Neutrophil (primary cell): Measurements from ENCODE around the gene EGFL7.
"Not testable (repeated sequence)": the region's sequence is repeated elsewhere in the genome, so short reads cannot be mapped to it uniquely, and the experiment has no call there.

Experiments
- H3K27ac ChIP-seq: fragments of 200-600 bp; sonication (generic); 2 replicates; pipeline ENCODE4 v1.5.1; 2016; ENCODE audit warnings: mild to moderate bottlenecking, moderate library complexity
- H3K27me3 ChIP-seq: fragments of 200-600 bp; sonication (generic); 2 replicates; pipeline ENCODE4 v1.6.0; 2016; ENCODE audit warnings: mild to moderate bottlenecking
- H3K36me3 ChIP-seq: fragments of 200-600 bp; sonication (generic); 2 replicates; pipeline ENCODE4 v1.5.1; 2017
- H3K4me1 ChIP-seq, 2 experiments: fragments of 200-600 bp in 1 of 2; sonication (generic) in 1 of 2; 1 replicate in 1 of 2; 2 replicates in 1 of 2; pipeline versions ENCODE4 v1.5.1 to v1.6.1; 2013 to 2016; ENCODE audit warnings: low read depth in 1 of 2, low read length in 1 of 2, mild to moderate bottlenecking in 1 of 2, moderate library complexity in 1 of 2; ENCODE audit not compliant: control insufficient read depth in 1 of 2, insufficient read depth in 1 of 2
- H3K4me3 ChIP-seq, 2 experiments: fragments of 200-600 bp in 1 of 2; sonication (generic) in 1 of 2; 1 replicate in 1 of 2; 2 replicates in 1 of 2; pipeline ENCODE4 v1.5.1; 2013 to 2016; ENCODE audit warnings: low read depth in 1 of 2, low read length in 1 of 2, mild to moderate bottlenecking in 1 of 2, moderate library complexity in 1 of 2
- H3K9me3 ChIP-seq: fragments of 200-600 bp; sonication (generic); 2 replicates; pipeline ENCODE4 v1.5.1; 2016
- CTCF ChIP-seq: fragments of 200-600 bp; sonication (generic); IDR thresholded peaks from 2 replicates; pipeline ENCODE4 v1.5.1; 2016; ENCODE audit warnings: antibody characterized with exemption

The EGFL7 gene

DNA sequence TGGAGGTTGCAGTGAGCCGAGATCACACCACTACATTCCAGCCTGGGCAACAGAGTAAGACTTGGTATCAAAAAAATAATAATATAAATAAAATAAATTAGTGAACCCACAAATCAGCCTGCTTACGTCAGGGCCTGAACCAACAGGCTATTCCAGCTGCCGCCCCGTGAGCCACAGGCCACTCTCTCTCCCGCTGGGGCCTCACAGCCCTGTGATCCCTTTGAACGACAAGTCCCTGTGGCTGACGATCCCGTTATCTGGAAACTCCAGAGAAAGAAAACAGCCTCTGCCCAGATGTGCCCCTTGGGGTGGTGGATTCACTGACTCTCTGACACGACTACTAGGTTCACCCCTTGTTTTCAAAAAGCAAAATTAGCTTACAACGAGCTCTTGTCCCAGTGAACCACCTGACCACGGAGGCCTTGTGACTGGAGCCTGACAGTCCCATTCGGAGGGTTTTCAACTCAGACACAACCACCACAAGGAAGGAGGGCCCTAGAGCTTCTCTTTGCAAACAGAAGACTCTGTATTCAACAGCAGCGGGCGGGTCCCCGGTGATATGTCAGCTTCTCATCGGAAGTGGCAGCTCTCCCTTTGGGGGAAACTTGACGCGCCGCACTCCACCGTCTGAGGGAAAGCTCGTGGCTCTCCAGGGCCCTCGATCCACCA, 45.3 kb downstream of the EGFL7 start:
- Histone ChIP-seq H3K4me3 (no peak overlapping the region), H3K9me3 (no peaks in the 10 kb centered on the region), H3K27me3 (peaks cover 29% of the 10 kb centered on the region), H3K4me1 (peaks cover 31 to 36% of the 10 kb centered on the region in 2 experiments), H3K36me3 (no peaks in the 10 kb centered on the region), H3K27ac (no peak overlapping the region)
- no peak for TF ChIP-seq CTCF

DNA sequence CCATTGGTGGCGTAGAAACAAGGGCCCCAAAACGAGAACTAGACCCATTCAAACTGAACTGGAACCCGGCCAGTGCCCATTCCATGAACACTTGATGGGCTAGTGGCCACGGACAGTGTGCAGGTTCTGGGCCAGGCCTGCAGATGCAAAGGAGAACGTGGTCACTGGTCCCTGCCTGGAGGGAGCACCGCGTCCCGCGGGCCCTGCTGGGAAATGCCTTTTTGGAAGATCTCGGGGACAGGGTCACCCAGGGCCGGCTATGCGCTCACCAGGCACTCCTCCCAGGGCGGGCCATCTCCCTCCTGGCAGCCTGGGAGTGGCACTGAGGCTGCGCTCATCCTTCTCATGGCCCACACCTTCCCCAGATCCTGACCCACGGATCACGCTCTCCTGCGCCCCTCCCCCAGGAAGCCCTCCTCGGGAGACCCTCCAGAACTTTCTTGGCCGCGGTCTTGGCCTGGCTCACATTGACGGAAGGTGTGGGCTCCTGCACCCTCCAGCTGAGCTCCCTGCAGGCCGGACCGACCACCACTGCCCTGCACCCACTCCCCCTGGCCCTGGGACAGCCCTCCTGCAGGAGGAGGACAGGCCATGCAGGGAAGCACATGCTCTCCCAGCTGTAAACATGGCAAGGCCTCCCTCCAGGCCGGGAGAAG, 46.9 kb downstream of the EGFL7 start:
- peaks cover 35 to 36% of the 10 kb centered on the region in 2 experiments for H3K4me1 ChIP-seq
- H3K36me3 ChIP-seq: no peaks in the 10 kb centered on the region
- peaks cover 45% of the 10 kb centered on the region for H3K27me3 ChIP-seq
- H3K9me3 ChIP-seq: no peaks in the 10 kb centered on the region
- no peak for TF ChIP-seq CTCF
- H3K4me3 ChIP-seq: no peak overlapping the region
- H3K27ac ChIP-seq: no peak overlapping the region

DNA sequence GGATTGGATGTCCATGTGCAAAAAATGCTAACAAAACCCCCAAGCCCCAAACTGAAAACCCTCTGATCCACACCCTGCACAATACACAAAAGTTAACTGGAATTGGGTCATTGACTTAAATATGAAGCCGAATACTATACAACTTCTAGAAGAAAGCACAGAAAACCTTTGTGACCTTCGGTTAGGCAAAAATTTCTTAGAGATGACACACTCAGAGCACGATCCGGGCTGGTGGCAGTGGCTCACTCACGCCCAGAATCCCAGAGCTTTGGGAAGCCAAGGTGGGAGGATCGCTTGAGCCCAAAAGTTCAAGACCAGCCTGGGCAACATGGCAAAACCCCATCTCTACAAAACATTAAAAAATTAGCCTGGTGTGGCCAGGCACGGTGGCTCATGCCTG, 47.8 kb downstream of the EGFL7 start:
- Histone ChIP-seq H3K9me3 (no peaks in the 10 kb centered on the region), H3K27me3 (peaks cover 52% of the 10 kb centered on the region), H3K36me3 (no peaks in the 10 kb centered on the region), H3K4me3 (no peak overlapping the region), H3K4me1 (peaks cover 33 to 35% of the 10 kb centered on the region in 2 experiments), H3K27ac (no peak overlapping the region)
- TF ChIP-seq CTCF: no peak

GRCh38 chr9:136711219-136711648, 48.5 kb downstream of the EGFL7 start:
- not testable (repeated sequence) for H3K36me3 ChIP-seq, H3K9me3 ChIP-seq, H3K4me3 ChIP-seq, H3K27ac ChIP-seq
- Histone ChIP-seq H3K4me1 (peaks cover 30 to 33% of the 10 kb centered on the region in 2 experiments), H3K27me3 (peaks cover 59% of the 10 kb centered on the region)

GRCh38 chr9:136711751-136712689, 49.3 kb downstream of the EGFL7 start, which contains the start of gene DIPK1B:
TSS of gene DIPK1B (plus strand) at chr9:136712572. CDS start at chr9:136712666, 94 bp downstream.
- peak within 1 kb of the TSS; percentile 35 to 43 for H3K4me3 ChIP-seq
- H3K27ac ChIP-seq: no peak within 1 kb of the TSS

More at GRCh38 chr9:136711751-136712689, 49.3 kb downstream of the EGFL7 start, which contains the start of gene DIPK1B:
- no peaks in the 10 kb centered on the region for H3K36me3 ChIP-seq
- no peak for TF ChIP-seq CTCF
- peaks cover 67% of the 10 kb centered on the region for H3K27me3 ChIP-seq
- H3K9me3 ChIP-seq: no peaks in the 10 kb centered on the region
- H3K4me1 ChIP-seq: peaks cover 30 to 33% of the 10 kb centered on the region in 2 experiments
